Transverse colon (tissue), 4 donors: ENCODE data around the gene ATXN10. TPM values are rescaled to one million over a fixed set of nuclear protein-coding genes. Genes with fewer than 3 reads are reported as not detected.

Source experiments
- DNase-seq: peaks from one replicate; pipeline ENCODE4 v3.0.0-alpha.2; 2019
- H3K27ac ChIP-seq, 4 donors: fragments of 200-600 bp; sonication (generic); 2 replicates each; pipeline ENCODE4 v1.5.1; 2016 to 2018; ENCODE audit warnings: inconsistent platforms in 4 of 4
- H3K27me3 ChIP-seq: fragments of 200-600 bp; sonication (generic); 2 replicates; pipeline ENCODE4 v1.5.1; 2017; ENCODE audit warnings: inconsistent platforms
- H3K36me3 ChIP-seq, 4 donors: fragments of 200-600 bp; sonication (generic); 2 replicates each; pipeline ENCODE4 v1.5.1; 2017 to 2019; ENCODE audit warnings: inconsistent platforms in 4 of 4
- H3K4me1 ChIP-seq, 4 donors: fragments of 200-600 bp; sonication (generic); 2 replicates each; pipeline ENCODE4 v1.5.1; 2017 to 2020; ENCODE audit warnings: inconsistent platforms in 4 of 4
- H3K4me3 ChIP-seq, 4 donors: fragments of 200-600 bp; sonication (generic); 1 replicate in 1 of 4; 2 replicates in 3 of 4; pipeline versions ENCODE4 v1.5.1 to v1.6.1; 2017 to 2019; ENCODE audit warnings: inconsistent platforms in 4 of 4
- H3K9me3 ChIP-seq, 2 donors: fragments of 200-600 bp; sonication (generic); 2 replicates each; pipeline ENCODE4 v1.5.1; 2017 to 2019; ENCODE audit warnings: inconsistent platforms in 2 of 2
- CTCF ChIP-seq, 5 experiments: fragments of 200-600 bp in 3 of 5; fragments of 450-650 bp in 2 of 5; sonication (generic) in 3 of 5; IDR thresholded peaks; 1 replicate in 2 of 5; 2 replicates in 3 of 5; pipeline ENCODE4 v1.5.1; 2016 to 2017; ENCODE audit warnings: antibody characterized with exemption in 5 of 5, inconsistent platforms in 3 of 5, mild to moderate bottlenecking in 2 of 5, moderate library complexity in 1 of 5
- EP300 ChIP-seq: sonication (generic); formaldehyde crosslinking; IDR thresholded peaks from one replicate; pipeline ENCODE4 v1.6.1; 2017; ENCODE audit warnings: antibody characterized with exemption, low read depth
- POLR2A ChIP-seq: fragments of 450-650 bp; IDR thresholded peaks from one replicate; pipeline ENCODE4 v1.6.1; 2016; ENCODE audit warnings: antibody characterized with exemption, mild to moderate bottlenecking, moderate library complexity
- POLR2AphosphoS5 ChIP-seq, 3 donors: sonication (generic); formaldehyde crosslinking; IDR thresholded peaks; one replicate each; pipeline ENCODE4 v1.6.1; 2016; ENCODE audit warnings: antibody characterized with exemption in 3 of 3
- WGBS, 2 donors: methylation state at CpG; one replicate each; pipeline ENCODE4 v1.1.5; 2018; ENCODE audit warnings: low coverage in 1 of 2; 5-methylcytosine and 5-hydroxymethylcytosine counted together
- in situ Hi-C, 4 donors: fragments of 200-750 bp; cut with MboI; loops; one replicate each; pipeline versions ENCODE4 v1.15.0 to v1.15.1; 2017; ENCODE audit warnings: low sequenced_read_pairs in 3 of 4, low pct_ligation_motif_present in 1 of 4, low pct_unique_long_range_greater_than_20kb in 1 of 4
- intact Hi-C: fragments of 100-400 bp; cut with DNase I; formaldehyde crosslinking; loops from one replicate; pipeline ENCODE4 v1.15.1; 2023; ENCODE audit warnings: low total_unique reads
- total RNA-seq, 4 donors: library from RNA; depleted of rRNA; stranded (reverse); fragments of >200 nt; gene quantifications; one replicate each; pipeline ENCODE4 v1.1.0, GENCODE V29; 2016

Gene ATXN10
- total RNA-seq, 4 donors from 2014 or later, result 27.3 to 88.3 (median 47.8) TPM

- Histone ChIP-seq H3K4me3 (no peak overlapping the region), H3K27ac (no peak overlapping the region), H3K9me3 (no peaks in the 10 kb centered on the region), H3K4me1 (no peaks in the 10 kb centered on the region), H3K27me3 (no peaks in the 10 kb centered on the region), H3K36me3 (no peaks in the 10 kb centered on the region)
- no peak for DNase-seq
- 69 to 71% methylated on average over 3 of the region's 3 CpGs for WGBS, 2 donors
- no peak for TF ChIP-seq POLR2AphosphoS5 (IDR thresholded peaks at IDR 0.05)
- no peak for TF ChIP-seq CTCF (IDR thresholded peaks at IDR 0.05)
- TF ChIP-seq POLR2A, result no peak
- in situ Hi-C loops, result no loop called here
- intact Hi-C loops, result no loop called here
Observed at GRCh38 chr22:45750626-45751025, 79.0 kb downstream of the ATXN10 start.

- intact Hi-C loops, result no loop called here
- Histone ChIP-seq H3K4me3 (no peak overlapping the region), H3K36me3 (no peaks in the 10 kb centered on the region), H3K27ac (no peak overlapping the region), H3K9me3 (no peaks in the 10 kb centered on the region), H3K27me3 (no peaks in the 10 kb centered on the region), H3K4me1 (no peaks in the 10 kb centered on the region)
- TF ChIP-seq CTCF (IDR thresholded peaks at IDR 0.05) (no peak), POLR2AphosphoS5 (IDR thresholded peaks at IDR 0.05) (no peak), EP300 (no peak), POLR2A (no peak)
- WGBS, 2 donors, result 87 to 93% methylated on average over 2 of the region's 2 CpGs
- in situ Hi-C loops, result no loop called here
- DNase-seq, result no peak
Observed at GRCh38 chr22:45752036-45752435, 80.4 kb downstream of the ATXN10 start.

GRCh38 chr22:45754822-45755221, 83.2 kb downstream of the ATXN10 start:
- intact Hi-C loops, result no loop called here
- no CpG with 5 or more reads among the region's 3 CpGs for WGBS, 2 donors

GRCh38 chr22:45756558-45756957, 84.9 kb downstream of the ATXN10 start:
- peaks cover 0 to 7% (median 2%) of the 10 kb centered on the region in 4 donors for H3K4me1 ChIP-seq
- H3K36me3 ChIP-seq, result no peaks in the 10 kb centered on the region
- TF ChIP-seq EP300 (no peak), POLR2A (no peak), CTCF (IDR thresholded peaks at IDR 0.05) (no peak), POLR2AphosphoS5 (IDR thresholded peaks at IDR 0.05) (no peak)
- no peak for DNase-seq
- H3K9me3 ChIP-seq, result no peaks in the 10 kb centered on the region
- no peak overlapping the region for H3K4me3 ChIP-seq
- H3K27ac ChIP-seq, result peak overlapping the region in 2 of 4 donors; percentile 46 to 57
- in situ Hi-C loops, result no loop called here
- no peaks in the 10 kb centered on the region for H3K27me3 ChIP-seq
- WGBS, 2 donors, result 75 to 78% methylated on average over 1 of the region's 1 CpG
- intact Hi-C loops, result no loop called here

More at GRCh38 chr22:45754822-45755221, 83.2 kb downstream of the ATXN10 start:
- TF ChIP-seq CTCF (IDR thresholded peaks at IDR 0.05) (no peak), POLR2AphosphoS5 (IDR thresholded peaks at IDR 0.05) (no peak), POLR2A (no peak), EP300 (no peak)
- in situ Hi-C loops, result no loop called here
- H3K27ac ChIP-seq, result no peak overlapping the region
- no peak overlapping the region for H3K4me3 ChIP-seq
- no peaks in the 10 kb centered on the region for H3K27me3 ChIP-seq
- no peaks in the 10 kb centered on the region for H3K9me3 ChIP-seq
- DNase-seq, result no peak
- H3K36me3 ChIP-seq, result no peaks in the 10 kb centered on the region
- peaks cover 0 to 7% (median 2%) of the 10 kb centered on the region in 4 donors for H3K4me1 ChIP-seq
